Peyer's patch (tissue), 4 donors: ENCODE measurements around the gene RNF157.

Experiments used
- CTCF ChIP-seq, 6 experiments: fragments of 450-650 bp in 4 of 6; fragments of 200-600 bp in 2 of 6; sonication (generic) in 1 of 6; IDR thresholded peaks; one replicate each; pipeline ENCODE4 v1.5.1; 2017 to 2019; ENCODE audit warnings: antibody characterized with exemption in 6 of 6, mild to moderate bottlenecking in 3 of 6, moderate library complexity in 1 of 6
- POLR2A ChIP-seq, 2 donors: fragments of 450-650 bp; IDR thresholded peaks; one replicate each; pipeline ENCODE4 v1.5.1; 2017; ENCODE audit warnings: antibody characterized with exemption in 2 of 2, mild to moderate bottlenecking in 2 of 2, moderate library complexity in 2 of 2

GRCh38 chr17:76154292-76154691 is 86.0 kb downstream of the RNF157 start:
- TF ChIP-seq CTCF (IDR thresholded peaks at IDR 0.05): no peak
- no peak for TF ChIP-seq POLR2A (IDR thresholded peaks at IDR 0.05)
